NCI-H345 treated with DMSO at 0.1 percent for 48 hours (cell line): ENCODE data around the gene CCDC167.

Experiments
- DNase-seq: peaks from one replicate; lab custom pipeline; 2025; ENCODE audit not compliant: unreplicated experiment; lab: John Stamatoyannopoulos, UW

CCDC167 gene

GRCh38 chr6:37530297-37530696 lies 30.6 kb upstream of the CCDC167 start:
- DNase-seq, result no peak

- no peak for DNase-seq
Observed at GRCh38 chr6:37528541-37528940, 28.8 kb upstream of the CCDC167 start.

DNA sequence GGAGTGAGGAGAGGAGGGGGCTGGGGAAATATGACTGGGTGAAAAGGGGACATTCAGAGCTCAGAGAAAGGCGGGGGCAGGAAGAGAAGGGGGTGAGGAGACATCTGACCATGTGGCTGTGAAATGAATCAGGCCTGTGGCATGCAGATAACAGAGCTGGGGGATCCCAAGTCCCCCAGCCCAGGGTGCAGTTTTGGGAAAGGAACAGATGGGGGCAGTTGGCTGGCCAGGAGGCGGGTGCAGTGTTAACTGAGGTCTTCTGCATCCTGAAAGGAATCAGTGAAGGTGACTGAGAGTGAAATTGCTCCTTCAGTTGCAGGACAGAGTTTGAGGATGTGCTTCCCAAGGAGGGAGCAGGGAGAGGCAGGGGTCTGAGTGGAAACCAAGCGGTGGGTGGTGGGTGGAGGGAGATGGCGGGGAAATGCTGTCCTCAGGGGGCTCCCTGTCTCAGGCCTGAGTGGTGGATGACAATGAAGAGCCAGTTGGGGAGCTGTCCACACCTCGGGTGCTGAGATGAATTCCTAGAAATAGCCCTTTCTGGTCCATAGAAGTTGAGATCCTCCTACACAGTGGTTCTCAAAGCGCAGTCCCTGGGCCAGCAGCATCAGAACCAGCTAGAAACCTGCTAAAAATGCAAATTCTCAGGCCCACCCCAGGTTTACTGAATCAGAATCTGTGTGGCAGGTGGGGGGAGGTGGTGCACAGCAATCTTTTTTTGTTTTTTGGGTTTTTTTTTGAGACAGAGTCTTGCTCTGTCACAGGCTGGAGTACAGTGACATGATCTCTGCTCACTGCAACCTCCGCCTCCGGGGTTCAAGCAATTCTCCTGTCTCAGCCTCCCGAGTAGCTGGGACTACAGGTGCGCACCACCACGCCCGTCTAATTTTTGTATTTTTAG lies 26.0 kb upstream of the CCDC167 start:
- DNase-seq, result no peak

GRCh38 chr6:37524970-37525318 lies 25.3 kb upstream of the CCDC167 start:
- DNase-seq, result no peak

- DNase-seq, result no peak
Observed at GRCh38 chr6:37524025-37524969, 24.6 kb upstream of the CCDC167 start.

GRCh38 chr6:37523412-37523811 lies 23.7 kb upstream of the CCDC167 start:
- DNase-seq, result no peak

GRCh38 chr6:37522836-37523235 lies 23.1 kb upstream of the CCDC167 start:
- DNase-seq, result no peak

- DNase-seq, result no peak
Observed at GRCh38 chr6:37521674-37522073, 22.0 kb upstream of the CCDC167 start.

GRCh38 chr6:37520926-37521325 lies 21.2 kb upstream of the CCDC167 start:
- DNase-seq, result no peak

DNA sequence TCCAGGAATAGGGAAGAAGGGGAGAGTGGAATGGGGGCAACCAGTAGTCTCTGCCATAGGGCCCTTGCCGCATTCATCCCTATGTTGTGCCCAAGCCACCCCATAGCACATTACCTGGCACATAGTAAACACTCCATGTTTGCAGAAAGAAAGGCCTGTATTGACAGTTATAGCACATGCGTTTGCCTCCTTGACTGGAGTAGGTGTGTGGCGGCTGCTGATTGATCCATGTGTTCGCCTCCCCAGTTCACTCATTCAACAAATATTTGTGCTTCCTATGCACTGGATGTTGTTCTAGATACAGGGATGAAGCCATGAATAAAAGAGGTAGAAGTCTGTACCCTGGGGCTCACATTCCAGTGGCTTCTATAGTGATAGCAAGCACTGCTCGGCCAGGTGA lies 19.8 kb upstream of the CCDC167 start:
- DNase-seq, result no peak

DNA sequence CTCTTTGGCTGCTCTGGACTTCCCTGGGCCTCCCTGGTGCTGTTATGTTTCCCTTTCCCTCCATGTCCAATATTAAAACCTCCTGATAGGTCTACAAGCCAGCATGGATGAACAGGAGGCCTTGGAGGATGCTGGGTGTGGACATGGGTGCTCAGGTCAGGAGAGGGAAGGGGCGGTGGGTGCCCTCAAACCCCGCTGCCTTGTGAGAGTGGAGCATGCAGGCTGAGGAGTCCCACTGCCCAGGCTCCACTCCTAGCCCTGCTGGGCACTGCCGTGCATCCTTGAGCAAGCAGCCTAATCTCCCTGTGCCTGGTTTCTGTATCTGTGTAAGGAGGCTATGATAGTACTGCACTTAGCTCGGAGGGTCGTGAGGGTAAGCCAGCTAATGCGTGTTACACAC lies 18.4 kb upstream of the CCDC167 start:
- DNase-seq, result no peak

DNA sequence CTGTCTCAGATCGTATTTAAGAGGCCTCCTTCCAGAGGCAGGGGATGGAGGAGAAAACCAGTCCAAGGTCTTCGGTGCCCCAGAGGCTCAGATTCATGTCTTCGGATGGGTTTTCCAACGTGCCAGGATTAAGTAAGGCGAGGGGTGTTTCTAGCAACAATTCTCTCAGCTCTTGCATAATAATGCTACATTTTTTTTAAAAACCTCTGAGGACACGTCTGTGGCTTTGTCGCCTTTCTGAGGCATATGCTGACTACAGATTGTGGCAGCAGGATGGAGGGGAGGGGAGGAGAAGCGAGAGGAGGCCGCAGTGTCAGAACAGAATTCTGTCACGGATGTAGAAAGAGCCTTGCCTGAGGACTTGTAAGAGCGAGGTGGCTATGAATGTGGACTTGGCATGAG lies 17.7 kb upstream of the CCDC167 start:
- DNase-seq, result no peak

DNA sequence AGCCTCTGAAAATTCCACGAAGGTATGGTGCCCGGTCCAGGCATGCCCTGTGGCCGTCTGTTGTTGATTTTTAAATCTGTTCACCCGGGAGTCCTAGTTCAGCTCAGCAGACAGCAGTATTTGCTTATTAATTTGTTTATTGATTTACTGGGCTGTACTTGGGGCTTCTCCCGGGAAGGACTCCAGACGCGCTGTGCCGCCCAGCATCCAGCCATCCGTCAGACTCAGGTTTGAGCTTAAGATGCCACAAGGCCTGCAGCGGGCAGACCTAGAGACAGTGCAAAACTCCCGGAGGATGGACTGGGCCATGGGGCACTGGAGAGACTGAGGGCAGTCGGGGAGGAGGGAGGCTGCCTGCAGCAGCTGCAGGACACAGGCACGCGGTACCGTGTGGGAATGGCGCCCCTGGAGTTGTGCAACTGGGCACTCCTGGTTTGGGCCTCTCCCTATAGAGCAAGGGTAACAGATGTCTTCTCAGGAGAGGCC lies 17.3 kb upstream of the CCDC167 start:
- DNase-seq, result no peak

- DNase-seq, result peak; percentile 84
Observed at GRCh38 chr6:37516076-37516919, 16.6 kb upstream of the CCDC167 start.

DNA sequence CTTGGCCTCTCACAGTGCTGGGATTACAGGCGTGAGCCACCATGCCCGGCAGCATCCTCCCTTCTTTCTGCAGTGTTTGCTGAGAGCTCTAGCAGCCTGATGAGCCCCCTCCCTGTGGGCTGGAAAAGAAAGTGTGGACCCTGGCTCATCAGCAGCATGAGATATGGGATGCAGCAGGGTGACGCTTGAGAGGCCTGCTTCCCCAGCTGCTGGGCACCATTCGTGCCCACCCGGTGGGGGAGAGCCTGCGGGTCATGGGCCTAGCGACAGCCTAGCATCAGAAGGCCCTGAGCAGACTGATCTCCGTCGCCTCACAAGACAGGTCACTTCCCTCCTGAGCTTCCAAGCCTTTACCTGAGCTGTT lies 16.0 kb upstream of the CCDC167 start:
- DNase-seq, result no peak

GRCh38 chr6:37514837-37515236 lies 15.1 kb upstream of the CCDC167 start:
- DNase-seq, result no peak

DNA sequence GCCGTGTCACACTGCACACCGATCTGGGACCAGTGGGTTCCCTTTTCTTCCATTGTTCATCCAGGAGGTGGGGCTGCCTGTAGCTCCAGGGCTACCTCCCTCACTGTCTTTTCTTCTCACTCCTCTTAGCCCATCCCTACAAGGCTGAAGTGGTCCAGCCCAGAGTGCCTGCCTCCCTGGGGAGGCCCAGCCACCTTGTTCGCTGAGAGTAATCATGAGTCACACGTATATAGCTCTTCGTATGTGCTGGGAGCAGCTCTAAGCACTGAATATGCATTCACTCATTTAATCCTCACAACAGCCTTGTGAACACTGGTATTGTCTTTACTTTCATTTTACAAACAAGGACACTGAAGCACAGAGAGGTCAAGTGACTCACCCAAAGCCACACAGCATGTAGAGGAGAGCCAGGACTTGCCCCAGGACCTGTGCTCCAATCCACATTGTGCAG lies 14.7 kb upstream of the CCDC167 start:
- peak; percentile 52 for DNase-seq

DNA sequence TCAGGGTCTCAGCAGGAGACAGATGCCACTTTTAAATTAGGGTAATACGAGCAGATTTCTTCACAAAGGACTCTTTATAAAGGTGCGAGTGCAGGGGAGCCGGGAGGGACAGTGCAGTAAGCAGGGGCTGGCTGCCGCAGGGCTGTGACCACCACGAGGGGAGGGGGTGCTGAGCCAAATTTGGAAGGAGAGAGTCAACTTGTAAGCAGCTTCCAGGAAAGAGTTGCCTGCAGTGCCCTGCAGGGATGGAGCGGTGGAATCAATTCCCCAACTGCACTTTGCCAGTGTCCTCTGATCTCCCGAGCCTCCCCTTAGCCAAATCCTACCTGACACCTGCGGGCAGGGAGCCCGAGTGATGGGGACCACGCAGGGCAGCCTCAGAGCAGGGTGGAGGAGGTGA lies 13.9 kb upstream of the CCDC167 start:
- DNase-seq, result no peak

- DNase-seq, result no peak
Observed at GRCh38 chr6:37513155-37513554, 13.5 kb upstream of the CCDC167 start.

- DNase-seq, result no peak
Observed at GRCh38 chr6:37512400-37513011, 12.8 kb upstream of the CCDC167 start.
